AG09319 (cell line): ENCODE data around the gene TMEM63C.

Source experiments
- DNase-seq: peaks from one replicate; pipeline ENCODE4 v3.0.0-alpha.2; 2010; ENCODE audit warnings: low read depth; ENCODE audit errors: extremely low read depth
- TF ChIP-seq, protein P1 (sequence below): IDR thresholded peaks from 2 replicates; pipeline ENCODE4 v1.5.1; 2011; ENCODE audit warnings: low read depth, mild to moderate bottlenecking, inconsistent platforms, low read length, moderate library complexity

The TMEM63C gene

DNA sequence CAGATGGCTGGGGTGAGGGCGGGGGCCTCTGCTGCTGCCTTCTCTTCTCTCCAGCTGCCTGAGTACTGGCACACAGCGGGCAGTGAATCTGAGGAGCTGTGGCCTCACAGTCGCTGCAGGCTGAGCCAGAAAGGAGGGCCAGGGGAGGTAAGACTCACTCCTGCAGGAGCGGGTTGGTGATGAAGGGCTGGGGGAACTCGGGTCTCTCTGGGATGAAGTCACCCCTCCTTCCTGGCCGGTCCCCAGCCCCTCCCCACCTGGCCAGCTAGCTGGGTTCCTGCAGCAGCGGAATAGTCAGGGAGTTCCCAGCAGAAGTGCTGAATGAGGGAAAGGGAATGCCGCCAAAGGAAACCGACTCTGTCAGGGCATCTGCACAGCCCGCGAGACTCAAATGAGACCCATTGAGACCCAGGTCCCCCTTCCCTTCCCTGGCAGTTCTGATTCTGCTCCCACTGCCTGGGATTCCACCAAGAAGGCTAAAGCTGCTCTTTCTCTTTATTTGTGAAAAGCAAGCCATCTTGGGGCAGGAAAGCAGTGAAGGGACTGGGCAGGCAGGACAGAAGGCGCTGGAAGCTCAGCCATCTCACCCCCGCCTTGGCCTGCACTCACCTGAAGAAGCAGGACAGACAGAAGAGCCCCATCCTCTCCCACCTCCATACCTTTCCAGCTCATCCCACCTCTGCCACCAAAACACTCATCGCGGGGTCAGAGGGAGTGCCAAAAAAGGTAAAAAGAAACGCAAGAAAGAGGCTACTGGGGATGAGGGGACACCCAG lies 84.2 kb downstream of the TMEM63C start:
- TF ChIP-seq, protein P1, sequence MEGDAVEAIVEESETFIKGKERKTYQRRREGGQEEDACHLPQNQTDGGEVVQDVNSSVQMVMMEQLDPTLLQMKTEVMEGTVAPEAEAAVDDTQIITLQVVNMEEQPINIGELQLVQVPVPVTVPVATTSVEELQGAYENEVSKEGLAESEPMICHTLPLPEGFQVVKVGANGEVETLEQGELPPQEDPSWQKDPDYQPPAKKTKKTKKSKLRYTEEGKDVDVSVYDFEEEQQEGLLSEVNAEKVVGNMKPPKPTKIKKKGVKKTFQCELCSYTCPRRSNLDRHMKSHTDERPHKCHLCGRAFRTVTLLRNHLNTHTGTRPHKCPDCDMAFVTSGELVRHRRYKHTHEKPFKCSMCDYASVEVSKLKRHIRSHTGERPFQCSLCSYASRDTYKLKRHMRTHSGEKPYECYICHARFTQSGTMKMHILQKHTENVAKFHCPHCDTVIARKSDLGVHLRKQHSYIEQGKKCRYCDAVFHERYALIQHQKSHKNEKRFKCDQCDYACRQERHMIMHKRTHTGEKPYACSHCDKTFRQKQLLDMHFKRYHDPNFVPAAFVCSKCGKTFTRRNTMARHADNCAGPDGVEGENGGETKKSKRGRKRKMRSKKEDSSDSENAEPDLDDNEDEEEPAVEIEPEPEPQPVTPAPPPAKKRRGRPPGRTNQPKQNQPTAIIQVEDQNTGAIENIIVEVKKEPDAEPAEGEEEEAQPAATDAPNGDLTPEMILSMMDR: no peak
- DNase-seq: no peak

DNA sequence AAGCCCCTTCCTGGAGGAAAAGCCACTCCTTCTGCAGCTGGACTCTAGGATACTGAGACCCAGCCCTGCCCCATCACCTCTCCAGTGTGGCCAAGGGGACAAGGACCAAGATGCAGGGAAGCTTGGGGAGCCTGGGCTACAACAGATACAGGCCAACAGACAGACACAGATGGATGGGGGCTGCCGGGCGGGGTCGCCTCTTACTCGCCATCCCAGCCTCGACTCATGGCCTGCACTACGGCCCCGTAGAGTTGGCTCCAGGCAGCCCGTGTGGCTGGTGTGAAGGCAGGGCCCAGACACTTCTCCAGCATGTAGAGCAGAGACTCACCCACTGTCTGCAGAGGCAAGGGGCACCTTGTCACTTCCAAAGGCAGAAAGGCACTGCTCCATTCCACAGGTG lies 84.7 kb downstream of the TMEM63C start:
- TF ChIP-seq, protein P1: no peak
- no peak for DNase-seq

DNA sequence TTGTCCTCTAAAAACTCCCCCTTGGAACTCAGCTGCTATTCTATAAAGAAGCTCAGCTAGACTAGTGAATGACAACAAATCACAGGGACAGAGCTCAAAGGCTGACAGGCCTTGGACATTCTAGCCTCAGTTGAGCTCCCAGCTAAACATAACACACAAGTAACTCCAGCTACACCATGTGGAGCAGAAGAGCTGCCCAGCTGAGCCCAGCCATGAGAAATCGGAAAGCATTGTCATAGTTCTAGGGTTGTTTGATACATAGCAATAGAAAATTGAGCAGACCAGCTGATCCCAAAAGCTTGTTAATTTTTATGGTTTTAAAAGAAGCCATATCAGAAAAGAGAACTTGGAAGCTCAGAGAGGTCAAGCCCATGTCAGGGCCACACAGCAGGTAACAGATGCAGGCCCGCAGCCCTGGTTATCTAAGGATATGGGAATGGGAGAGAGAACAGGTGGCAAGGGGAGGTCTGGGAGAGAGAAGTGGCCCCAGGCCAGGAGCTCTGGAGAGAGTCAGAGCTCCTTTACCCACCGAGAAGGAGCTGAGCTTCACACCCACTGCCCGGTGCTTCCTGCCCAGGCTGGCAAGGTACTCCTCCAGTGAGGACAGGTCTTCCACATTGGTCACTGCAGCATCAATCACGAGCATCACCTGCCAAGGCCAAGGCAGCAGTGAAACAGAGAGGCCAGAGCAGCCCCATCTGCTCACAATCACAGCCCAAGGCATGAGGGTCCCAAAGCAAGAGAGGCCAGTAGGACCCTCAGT lies 86.5 kb downstream of the TMEM63C start:
- DNase-seq: no peak

DNA sequence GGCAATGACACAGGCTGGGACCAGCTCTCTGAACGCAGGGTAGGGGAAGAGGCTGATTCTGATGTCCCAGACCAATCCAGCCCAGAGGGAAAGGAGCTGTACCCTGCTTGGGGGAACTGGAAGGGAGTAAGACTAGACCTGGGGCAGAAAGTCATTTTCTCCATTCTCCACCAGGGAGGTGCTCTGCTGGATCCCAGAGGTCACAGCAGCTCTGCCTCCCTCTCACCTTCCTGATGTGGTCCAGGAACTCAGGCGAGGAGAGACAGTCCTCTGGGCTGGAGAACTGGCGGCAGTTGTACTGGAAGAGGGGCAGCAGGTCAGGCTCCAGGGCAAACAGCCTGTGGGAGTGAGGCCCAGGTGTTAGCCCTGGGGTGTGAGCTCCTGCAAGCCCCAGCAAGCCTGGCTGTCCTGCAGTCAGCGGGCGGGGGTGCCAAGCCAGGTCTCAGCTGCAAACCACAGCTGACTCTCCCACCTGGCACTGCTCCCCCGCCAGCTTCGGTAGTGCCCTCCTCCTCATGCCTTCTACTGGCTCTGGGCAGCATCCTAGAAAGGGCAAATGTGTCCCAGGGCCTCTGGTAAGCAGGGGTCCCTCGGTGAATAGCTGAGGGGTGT lies 87.5 kb downstream of the TMEM63C start:
- TF ChIP-seq, protein P1: no peak
- DNase-seq: no peak

More for the DNA sequence above, 86.5 kb downstream of the TMEM63C start:
- TF ChIP-seq, protein P1: no peak

DNA sequence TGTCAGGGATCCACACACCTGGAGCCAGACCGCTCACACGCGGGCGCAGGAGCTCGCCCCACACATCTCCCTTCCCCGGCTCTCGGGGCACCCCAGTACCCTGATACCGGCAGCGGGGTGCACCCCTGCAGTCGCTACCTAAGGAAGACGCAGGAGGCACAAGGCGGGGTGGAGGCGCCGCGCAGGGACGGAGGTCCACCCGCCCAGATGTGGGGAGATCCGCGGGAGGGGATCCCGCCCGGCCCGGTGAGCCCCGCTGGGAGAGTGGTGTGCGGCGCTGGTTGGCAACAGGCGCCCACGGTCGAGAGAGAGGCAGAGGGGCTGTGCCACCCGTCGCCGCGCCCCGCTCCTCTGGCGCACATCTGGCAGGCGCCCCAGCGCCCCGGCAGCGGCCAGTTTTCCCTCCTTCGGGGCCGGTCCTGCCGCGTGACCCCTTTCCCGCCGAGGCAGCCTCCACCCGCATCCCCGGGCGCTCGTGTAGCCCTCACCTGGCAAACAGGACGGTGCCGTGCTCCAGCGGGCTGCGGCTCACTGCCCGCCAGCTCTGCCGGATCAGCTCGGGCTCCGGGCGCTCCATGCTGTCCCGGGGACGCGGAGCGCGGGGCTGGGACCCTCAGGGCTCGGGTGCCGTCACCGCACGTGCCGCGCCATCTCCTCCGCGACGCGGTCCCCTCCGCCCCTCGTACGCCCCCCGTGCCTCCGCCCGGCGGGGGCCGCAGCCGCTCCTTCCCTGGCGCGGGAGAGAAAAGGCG lies 88.9 kb downstream of the TMEM63C start:
- TF ChIP-seq, protein P1: no peak
- no peak for DNase-seq

DNA sequence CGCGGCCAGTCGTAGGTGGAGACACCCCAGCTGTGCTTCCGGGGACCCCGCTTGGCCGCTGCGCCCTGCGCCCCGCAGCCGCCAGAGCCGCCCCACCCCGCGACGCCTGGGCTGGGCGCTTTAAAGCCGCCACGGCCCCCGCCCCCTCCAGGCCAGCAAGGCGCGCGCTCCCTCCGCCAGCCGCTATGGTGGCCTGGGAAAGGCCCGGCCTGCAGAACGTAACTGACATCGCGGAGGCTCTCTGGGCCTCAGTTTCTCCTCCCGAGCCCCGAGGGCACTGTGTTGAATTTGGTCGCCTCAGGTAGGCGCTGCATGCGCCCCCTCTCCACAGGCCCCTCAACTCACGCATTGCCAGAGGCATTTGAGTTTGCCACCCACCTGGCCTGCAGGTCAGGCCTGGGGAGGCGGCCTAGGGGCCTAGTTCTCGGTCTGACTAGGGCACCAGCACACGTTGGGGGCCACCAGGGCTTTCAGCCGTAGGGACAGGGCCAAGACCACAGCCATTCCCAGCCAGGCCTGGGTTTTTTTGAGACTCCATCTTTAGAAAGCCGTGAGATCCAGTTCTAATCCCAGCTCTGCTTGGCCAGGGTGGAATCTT lies 89.6 kb downstream of the TMEM63C start, which contains the start of gene NGB:
Gene NGB, minus strand, starts transcription at position 94 of the 598 bp plus-strand sequence. CDS start 269 bp downstream, outside the sequence.
- TF ChIP-seq, protein P1: no peak
- DNase-seq: no peak
